CD4-positive, alpha-beta T cell treated with Interleukin-2 at 100 ng/mL for 4 hours (primary cell): Measurements from ENCODE around the gene LACTB.
A peak's percentile ranks its signal among the peaks of the same experiment; 100 is the strongest.

Source experiments
- DNase-seq: peaks from one replicate; pipeline ENCODE4 v3.0.0-alpha.2; 2020; ENCODE audit warnings: low spot score

The LACTB gene, protein sequence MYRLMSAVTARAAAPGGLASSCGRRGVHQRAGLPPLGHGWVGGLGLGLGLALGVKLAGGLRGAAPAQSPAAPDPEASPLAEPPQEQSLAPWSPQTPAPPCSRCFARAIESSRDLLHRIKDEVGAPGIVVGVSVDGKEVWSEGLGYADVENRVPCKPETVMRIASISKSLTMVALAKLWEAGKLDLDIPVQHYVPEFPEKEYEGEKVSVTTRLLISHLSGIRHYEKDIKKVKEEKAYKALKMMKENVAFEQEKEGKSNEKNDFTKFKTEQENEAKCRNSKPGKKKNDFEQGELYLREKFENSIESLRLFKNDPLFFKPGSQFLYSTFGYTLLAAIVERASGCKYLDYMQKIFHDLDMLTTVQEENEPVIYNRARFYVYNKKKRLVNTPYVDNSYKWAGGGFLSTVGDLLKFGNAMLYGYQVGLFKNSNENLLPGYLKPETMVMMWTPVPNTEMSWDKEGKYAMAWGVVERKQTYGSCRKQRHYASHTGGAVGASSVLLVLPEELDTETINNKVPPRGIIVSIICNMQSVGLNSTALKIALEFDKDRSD

DNA sequence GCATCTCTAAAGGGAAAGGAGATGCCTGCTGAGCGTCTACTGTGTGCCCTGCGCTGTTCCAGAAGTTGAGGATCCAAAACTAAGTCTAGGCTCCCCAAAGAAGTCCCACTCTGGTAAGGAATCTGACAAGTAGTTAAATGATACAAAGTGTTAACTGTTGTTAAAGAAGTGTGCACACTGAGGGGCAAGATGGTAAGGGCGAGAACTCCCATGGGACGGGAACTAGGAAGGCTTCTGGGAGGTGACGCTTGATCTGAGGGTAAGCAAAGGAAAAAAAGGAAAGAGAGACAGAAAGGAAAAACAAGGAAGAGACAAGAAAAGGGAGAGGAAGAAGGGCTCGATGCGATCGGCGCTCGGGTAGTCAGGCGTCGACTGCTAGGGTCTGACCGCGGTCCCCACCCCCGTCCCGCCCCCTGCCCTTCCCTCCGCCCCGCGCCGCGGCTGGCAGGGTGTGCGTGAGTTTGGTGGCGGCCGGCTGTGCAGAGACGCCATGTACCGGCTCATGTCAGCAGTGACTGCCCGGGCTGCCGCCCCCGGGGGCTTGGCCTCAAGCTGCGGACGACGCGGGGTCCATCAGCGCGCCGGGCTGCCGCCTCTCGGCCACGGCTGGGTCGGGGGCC lies at the start of gene LACTB:
Gene LACTB, plus strand, starts transcription at position 480 of the 620 bp plus-strand sequence. Its CDS starts 11 bp downstream, at position 491.
- peak; percentile 80 for DNase-seq

DNA sequence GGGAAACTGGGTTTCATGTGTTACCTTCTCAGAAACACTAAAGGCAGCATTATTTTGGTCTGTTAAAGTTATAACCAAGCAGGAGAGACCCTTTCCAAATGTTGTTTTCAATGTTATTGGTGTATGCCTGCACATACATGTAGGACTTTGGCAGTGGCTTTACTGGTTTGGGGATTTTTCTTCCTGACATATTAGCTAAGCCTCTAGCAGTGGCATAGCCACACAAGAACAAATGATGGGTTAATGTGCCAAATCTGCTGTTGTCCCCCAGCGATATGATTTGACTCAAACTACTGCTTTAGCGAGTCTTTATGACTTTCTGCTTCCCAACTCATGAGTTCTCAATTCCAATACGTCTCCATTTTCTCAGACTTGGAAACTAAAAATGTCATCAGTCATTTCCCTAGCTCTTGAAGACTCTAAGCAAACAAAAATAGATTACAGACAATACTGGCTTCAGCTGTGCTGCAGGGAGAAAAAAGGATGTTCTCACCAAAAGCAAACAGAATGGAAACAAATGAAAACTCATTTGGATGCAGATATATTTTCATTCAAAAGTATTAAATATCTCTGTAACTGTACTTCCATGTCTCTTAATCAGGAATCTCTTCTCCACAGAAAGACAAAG lies 49.5 kb upstream of the LACTB start:
- no peak for DNase-seq

DNA sequence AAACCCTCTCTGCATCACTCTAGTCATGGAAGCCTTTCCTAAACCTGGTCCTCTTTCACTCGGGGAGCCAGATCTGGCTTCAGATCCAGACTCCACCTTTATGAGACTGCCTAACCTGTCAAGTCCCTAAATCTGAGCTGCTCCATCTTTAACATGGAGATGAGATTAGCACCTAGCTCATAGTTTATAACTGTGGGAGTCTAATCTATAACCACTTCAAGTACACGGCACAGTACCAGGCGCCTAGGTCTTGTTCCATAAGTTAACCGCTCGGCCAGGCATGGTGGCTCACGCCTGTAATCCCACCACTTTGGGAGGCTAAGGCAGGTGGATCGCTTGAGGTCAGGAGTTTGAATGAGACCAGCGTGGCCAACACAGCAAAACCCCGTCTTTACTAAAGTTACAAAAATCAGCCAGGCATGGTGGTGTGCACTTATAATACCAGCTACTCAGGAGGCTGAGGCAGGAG lies 48.8 kb upstream of the LACTB start:
- DNase-seq: no peak

DNA sequence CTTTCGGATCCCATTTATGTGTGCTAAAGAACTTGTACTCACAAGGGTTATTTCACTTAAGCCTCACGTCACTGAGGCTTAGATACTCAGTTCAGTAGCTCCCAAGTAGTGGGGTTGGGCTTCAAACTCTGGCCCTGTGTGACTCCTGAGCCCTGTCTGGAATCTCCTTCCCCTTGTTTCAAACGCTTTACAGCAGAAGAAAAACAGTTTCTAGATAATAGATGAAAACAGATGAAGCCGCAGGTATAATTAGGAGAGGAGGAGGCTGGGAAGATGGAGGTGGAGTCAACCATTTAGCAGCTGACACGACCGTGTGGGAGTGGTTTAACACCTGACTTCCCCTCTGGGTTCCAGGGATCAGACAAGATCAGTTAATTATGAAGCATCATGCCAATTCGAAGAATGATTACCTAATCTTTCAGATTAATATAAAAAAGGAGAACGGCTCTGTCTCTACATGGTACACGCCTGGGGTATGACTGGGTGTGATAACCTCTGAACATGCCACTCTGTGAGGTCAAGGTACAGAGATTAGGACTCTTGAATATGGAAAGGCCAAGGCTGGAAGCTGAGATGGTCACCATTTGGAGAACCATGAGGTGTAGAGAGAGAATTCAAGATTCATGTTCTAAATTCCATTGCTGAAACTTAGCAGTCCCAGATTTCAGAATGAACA lies 48.0 kb upstream of the LACTB start:
- no peak for DNase-seq

DNA sequence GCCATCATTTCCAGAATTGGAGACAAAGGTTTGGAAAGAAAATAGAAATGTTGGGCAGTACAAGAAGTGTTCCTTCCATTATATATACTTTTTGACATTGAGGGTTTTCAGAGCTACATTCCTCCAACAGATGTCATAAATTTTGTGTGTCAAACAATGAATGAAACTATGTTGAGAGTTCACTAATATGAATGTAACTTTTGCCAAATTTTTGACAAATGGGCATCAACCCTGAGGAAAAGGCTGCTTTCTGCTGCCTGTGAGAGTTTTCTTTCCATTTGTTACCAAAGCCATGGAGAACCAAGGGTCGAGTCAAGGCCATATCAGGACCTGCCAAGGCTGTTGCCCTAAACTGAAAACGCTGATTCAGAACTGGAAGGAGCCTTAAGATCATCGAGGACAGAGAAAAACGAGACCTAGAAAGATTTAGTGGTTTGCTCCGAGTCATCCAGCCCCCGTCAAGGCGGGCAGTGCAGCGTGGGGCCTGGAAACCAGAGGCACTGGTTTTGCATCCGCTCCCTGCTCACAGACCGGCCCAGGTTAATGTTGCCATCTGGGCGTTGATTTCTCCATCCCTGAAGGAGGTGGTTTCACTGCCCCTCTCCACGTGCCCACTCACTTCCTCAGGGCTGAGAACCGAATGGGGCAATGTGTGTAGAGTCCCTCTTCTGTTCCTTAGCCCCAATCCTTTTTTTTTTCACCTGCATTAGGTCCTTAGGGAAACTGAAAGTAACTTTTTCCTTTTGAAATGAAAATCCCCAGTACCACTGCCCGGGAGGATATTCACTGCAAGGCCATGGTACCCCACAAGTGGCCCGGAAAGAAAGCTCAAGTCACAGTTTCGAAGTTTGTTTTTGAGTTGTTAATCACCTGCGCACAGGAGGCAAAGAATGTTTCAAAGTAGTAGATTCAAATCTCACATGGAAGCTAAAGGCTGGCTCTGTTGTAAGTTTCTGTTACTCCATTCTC lies 46.4 kb upstream of the LACTB start:
- DNase-seq: no peak

DNA sequence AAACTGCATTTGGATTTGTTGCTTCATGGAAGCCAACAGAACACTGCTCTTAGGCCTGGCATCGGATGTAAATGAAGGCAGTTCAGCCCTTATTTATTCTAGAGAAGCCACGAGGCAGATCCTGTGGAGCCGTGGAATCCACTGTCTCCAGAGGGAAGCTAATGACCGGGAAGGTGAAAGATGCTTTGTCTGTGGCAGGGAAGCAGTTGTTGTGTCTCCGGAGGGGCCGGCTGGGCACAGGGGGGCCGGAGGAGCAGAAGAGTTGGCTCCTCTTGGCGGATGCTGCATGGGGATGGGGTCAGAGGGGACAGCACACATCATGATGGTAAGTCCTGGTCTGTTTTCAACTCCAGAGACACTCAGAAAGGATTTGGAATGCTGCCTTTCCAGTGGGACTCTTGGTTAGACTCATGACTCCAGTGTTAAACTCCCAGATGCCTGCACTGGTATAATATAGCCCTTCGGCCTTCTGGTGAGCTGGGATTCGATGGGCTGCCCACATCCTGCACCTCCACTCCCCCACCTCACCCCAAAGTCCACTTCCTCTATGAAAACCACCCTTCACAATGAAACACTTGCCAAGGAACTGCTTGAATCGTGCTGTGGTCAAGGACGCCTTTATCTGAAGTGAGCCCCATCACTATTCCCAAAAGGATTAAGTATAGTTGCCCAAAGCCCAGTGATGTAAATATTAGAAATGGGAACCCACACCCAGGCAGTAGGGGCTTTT lies 45.5 kb upstream of the LACTB start:
- DNase-seq: no peak

DNA sequence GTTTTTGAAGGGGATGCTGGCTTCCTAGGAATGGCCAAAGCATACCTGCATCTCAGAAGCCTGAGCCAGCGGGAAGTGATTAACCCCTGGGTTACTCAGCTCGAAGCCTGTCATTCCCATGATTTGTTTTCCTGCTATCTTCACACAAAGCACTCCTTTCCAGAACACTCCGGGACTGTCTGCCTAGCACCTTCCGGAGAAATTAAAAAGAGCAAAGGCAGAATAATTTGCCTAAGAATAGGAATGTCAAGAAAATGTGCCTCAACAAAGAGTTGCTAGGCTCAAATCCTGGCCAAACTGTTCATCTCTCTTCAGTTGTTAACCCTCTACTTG lies 45.0 kb upstream of the LACTB start:
- DNase-seq: no peak

DNA sequence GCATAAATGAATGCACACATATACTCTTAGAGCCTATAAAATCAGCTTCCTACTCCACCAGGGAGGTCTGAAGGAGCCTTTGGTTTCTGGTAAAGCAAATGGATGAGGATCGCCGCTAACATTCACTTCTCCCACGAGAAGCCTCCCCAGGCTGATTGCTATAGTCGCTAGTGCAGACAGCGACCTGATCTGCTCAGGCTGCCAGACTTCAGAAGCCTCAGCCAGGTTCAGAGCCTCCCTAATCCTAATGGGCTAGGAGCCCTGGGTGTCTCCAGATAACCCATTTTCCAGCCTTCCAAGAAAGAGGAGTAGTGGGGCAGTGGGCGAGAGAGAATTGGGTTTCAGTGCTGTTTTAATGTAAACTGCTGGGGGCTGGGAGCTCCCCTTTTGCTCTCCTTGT lies 43.7 kb upstream of the LACTB start:
- DNase-seq: no peak

DNA sequence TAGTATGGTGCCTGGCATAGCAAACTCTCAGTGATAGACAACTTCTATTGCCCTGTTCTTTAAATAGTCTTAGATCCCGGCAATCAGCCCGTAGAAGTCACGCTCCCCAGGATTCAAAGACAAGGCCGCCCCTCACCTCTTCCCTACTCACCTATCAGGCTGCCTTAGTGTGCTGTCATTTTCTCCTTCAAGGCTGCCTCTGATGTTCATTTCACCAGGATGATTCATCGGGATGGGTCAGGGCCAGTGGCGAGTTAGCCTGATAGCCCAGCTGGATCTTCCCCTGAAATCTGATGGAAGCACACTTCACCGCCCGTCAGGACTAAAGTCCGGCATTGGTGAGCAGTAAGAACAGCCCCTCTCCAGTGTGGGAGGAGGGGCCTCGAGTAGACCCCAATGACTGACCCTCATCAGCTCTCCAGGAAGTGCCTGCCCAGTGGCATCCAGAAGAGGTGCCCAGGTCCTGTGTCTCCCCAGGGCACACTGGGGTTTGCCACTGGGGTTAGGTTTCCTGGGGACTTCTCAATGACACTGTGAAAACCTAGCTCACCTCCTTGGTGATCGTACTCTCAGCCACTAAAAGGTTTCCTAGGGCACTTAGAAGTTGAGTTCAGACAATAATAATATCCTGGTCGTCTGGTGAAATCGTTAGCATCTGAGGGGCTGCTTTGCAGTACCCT lies 41.6 kb upstream of the LACTB start:
- DNase-seq: no peak

DNA sequence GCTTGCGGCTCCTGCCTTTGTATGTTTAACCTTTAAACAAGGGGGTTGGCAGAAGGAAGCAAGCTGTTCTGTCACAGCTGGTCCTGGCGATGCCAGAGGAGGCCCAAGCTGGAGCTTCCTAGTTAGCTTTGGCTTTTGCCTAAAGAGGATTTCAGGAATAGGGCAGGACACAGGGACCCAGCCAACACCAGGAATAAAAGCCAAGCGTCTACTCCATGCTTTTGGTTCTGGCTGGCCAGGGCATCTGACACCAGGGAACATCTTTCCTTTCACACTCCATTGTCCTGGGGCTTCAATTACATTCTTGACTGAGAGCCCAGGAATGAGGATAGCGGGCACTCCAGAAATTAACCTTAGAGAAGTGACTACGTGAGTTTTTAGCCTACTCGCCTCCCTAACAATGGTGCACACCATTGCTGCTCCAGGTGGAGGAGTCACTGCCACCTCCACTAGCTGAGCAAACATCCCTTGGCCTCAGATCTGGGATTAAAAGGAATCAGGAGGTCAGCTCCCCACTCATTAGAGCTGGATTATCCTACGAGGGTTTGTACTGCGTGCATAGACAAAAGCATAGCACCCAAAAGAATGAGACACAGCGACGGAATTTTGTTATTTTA lies 40.9 kb upstream of the LACTB start:
- no peak for DNase-seq

DNA sequence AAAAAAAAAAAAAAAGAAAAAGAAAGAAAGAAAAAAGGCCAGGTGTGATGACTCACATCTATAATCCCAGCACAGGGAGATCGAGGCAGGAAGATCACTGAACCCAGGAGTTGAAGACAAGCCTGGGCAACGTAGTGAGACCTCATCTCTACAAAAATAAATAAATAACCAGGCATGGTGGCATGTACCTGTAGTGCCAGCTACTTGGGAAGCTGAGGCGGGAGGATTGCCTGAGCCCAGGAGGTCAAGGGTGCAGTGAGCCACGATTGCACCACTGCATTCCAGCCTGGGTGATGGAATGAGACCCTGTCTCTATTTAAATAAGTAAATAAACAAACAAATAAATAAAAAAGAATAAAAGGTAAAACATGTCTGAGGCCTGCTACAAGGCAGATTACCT lies 39.3 kb upstream of the LACTB start:
- DNase-seq: no peak

DNA sequence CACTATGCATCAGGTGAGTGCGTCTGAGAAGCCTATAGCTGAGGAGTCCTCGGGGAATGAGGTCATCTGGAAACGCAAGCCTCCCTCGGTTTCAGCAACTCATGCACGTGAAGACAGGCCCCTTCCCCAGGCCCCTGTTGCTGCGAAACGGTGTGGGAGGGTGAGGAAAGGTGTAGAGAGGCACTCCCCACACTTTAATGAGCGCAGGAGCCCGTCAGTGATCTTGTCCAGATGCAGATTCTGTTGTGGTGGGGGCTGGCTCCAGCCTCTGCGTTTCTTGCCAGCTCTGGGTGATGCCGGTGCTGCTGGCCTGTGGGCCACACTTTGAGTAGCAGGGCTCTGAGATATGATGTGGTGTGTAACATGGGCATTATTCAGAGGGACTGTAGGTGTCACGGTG lies 38.6 kb upstream of the LACTB start:
- DNase-seq: no peak

DNA sequence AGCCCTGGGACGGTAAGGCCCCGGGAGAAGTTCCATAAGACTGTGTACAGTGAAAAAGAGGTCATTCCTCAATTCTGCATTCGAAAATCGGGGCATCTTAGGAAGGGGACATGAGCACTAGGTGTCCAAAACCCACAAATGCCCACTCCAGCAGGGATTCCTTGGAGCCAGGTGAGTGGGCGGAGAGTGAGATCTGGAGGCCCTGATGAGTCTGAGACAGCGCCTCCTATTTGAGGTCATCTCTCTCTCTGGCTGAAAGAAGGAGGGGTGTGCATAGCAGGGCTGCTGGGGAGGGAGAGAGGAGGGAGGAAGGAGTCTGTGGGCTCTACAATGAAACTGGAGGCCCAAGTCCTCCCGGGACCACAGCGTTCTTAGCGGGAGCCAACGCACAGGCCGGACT lies 38.1 kb upstream of the LACTB start:
- DNase-seq: no peak

DNA sequence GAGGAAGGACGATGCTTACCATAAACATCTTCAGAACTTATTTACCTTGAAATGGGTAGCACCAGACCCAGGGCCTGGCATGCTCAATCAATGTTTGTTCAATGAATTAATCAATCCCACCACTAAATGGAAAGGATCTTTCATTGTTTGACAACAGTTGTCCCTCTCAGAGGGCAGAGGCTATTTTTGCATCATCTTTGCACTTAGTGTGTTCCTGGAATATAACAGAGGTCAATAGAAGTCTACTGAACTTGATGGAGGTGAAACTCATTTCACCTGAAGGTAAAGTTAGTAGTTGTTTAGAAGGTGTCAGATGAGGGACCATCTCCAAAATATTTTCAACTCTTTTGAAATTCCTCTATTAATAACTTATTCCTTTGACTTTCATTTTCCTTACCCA lies 36.9 kb upstream of the LACTB start:
- DNase-seq: no peak

DNA sequence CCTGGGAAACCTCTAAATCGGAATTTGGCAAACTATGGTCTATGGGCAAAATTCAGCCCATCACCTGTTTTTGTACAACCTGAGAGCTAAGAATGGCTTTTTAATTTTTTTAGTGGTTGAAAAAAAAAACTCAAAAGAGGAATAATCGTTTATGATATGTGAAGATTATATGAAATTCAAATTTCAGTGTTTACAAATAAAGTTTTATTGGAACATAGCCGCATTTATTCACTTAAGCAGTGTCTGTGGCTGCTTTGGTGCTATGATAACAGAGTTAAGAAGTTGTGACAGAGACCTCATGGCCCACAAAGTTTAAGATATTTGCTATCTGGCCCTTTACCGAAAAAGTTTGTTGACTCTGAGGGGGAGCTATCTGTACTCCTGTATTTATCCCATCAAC lies 36.4 kb upstream of the LACTB start:
- no peak for DNase-seq

DNA sequence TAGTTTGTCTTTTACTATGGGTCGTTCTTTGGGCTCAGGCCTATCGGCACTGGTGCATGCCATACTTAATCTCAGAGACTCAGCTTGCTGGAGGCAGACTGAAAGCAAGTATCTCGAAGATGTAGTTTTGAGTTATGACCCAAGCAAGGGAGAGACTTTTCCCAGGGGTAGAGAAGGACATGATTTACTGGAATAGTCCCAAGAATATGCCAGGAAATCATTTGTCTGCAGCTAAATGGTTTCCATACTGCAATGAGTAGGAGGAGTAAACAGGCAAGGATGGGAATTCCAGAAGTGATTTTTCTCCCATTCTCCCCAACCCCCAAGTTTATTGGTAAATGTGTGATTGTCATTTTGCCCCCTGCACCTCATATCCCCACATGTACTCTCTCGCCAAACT lies 35.4 kb upstream of the LACTB start:
- DNase-seq: no peak

DNA sequence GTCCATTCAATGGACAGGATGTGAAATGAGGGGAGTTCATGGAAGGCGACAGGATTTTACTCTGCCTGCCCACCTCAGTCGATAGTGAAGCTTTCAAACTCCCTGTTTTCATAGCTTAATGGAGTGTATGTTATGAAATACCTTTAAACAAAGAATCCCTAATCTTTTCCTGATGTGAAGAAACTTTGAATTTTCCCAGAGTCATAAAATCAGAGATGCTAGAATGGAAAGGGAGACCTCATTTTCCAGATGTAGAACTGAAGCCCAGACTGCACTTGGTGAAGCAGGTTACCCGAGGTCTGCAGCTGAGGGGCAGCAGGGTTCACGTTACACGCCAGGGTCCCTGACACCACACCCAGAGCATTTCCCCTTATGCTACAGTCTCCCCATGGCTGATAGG lies 34.7 kb upstream of the LACTB start:
- no peak for DNase-seq

DNA sequence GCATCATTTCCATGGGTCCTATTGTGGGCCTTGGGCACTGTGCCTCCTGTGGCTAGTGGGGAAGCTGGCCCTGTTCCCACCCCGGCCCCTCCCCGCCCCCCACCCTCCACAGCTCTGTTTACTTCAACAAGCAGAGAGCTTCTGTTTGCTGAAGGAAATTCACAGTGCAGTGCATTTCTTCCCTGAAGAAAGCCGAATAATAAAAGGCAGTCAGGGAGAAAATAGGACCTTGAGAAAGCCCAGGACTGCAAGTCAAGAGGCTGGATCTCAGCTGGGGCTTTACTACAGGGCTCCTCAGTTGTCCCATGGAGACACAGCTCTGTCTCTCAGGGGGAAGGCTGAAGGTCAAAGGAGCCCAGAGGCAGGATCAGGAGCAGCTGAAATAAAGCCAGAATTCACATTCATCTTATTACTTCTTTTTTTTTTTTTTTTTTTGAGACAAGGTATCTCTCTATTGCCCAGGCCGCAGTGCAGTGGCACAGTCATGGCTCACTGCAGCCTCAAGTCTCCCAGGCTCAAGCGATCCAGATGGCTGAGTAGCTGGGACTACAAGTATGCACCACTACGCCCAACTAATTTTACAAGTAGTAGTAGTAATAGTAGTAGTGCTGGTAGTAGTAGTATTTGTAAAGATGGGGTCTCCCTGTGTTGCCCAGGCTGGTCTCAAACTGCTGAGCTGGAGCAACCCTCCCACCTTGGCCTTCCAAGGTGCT lies 33.0 kb upstream of the LACTB start:
- DNase-seq: no peak
